ENCODE data around the gene CLDN17.

DNA sequence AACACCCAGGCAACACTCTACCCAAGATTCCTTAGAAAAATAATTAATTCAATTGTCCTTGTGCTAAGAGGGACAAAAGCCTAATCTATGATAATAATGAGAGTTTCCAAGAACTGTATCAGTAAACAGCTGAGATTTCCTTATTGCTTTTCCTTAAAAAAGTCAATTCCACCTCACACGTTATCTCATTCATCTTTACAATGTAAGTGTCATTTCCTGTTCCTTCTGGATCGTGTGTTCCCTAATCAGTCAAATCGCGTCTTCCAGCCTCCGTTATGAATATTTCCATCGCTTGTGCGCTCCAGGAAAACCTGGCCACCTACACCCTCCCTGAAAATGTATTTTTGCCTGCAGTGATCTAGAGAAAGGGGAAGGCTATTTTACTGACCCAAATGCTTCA, 23.9 kb upstream of the CLDN17 start:
- no peak for TF ChIP-seq CTCF (IDR thresholded peaks at IDR 0.05)
- TF ChIP-seq POLR2AphosphoS5 (IDR thresholded peaks at IDR 0.05) = no peak
- no peak for TF ChIP-seq POLR2A (IDR thresholded peaks at IDR 0.05)
